Neural cell (in vitro differentiated cells): ENCODE measurements around the gene CACUL1. TPM values are rescaled to one million over a fixed set of nuclear protein-coding genes. Genes with fewer than 3 reads are reported as not detected.

Experiments
- H2AFZ ChIP-seq: fragments of 200-600, 300-800 bp; sonication (generic), shearing (Covaris generic); 2 replicates; pipeline ENCODE4 v1.6.0; 2014; ENCODE audit warnings: low read depth, mild to moderate bottlenecking, antibody characterized with exemption, low read length, moderate library complexity
- H3F3A ChIP-seq: fragments of 200-600 bp; shearing (Covaris generic); 2 replicates; pipeline ENCODE4 v1.6.1; 2016; ENCODE audit warnings: mild to moderate bottlenecking, moderate library complexity, mixed read lengths, antibody characterized with exemption, low read length; ENCODE audit not compliant: insufficient read depth, poor library complexity, severe bottlenecking
- H3K27ac ChIP-seq: fragments of 200-600, 300-800 bp; sonication (generic), shearing (Covaris generic); 2 replicates; pipeline ENCODE4 v1.5.1; 2014; ENCODE audit warnings: mild to moderate bottlenecking, low read length, moderate library complexity
- H3K27me3 ChIP-seq: fragments of 300-800, 200-600 bp; sonication (generic), shearing (Covaris generic); 2 replicates; pipeline ENCODE4 v1.6.0; 2014; ENCODE audit warnings: mild to moderate bottlenecking, low read depth, low read length, moderate library complexity; ENCODE audit not compliant: insufficient read depth
- H3K36me3 ChIP-seq: fragments of 300-800, 200-600 bp; sonication (generic), shearing (Covaris generic); 2 replicates; pipeline ENCODE4 v1.5.1; 2014; ENCODE audit warnings: mild to moderate bottlenecking, antibody characterized with exemption, low read length, moderate library complexity; ENCODE audit not compliant: insufficient read depth
- H3K4me2 ChIP-seq: fragments of 300-800, 200-600 bp; sonication (generic), shearing (Covaris generic); 2 replicates; pipeline ENCODE4 v1.6.0; 2014; ENCODE audit warnings: mild to moderate bottlenecking, low read length
- H3K4me3 ChIP-seq: fragments of 300-800, 200-600 bp; sonication (generic), shearing (Covaris generic); 2 replicates; pipeline ENCODE4 v1.5.1; 2014; ENCODE audit warnings: mild to moderate bottlenecking, low read length, moderate library complexity
- H3K79me2 ChIP-seq: fragments of 200-600 bp; shearing (Covaris generic); replicated peaks from 2 replicates; pipeline ENCODE4 v1.6.0; 2014; ENCODE audit warnings: mild to moderate bottlenecking, low read length, moderate library complexity; ENCODE audit not compliant: insufficient read depth
- H3K9ac ChIP-seq: fragments of 300-800, 200-600 bp; sonication (generic), shearing (Covaris generic); 2 replicates; pipeline ENCODE4 v1.6.1; 2016; ENCODE audit warnings: mild to moderate bottlenecking, low read length, mixed read lengths
- H3K9me2 ChIP-seq: fragments of 200-600 bp; shearing (Covaris generic); 2 replicates; pipeline ENCODE4 v1.6.1; 2016; ENCODE audit warnings: mild to moderate bottlenecking, low read length, mixed read lengths; ENCODE audit not compliant: insufficient read depth
- H3K9me3 ChIP-seq: fragments of 200-600, 300-800 bp; sonication (generic), shearing (Covaris generic); 2 replicates; pipeline ENCODE4 v1.6.1; 2016; ENCODE audit warnings: mild to moderate bottlenecking, mixed run types, low read length, moderate library complexity, mixed read lengths
- H4K20me1 ChIP-seq: fragments of 200-600 bp; shearing (Covaris generic); 2 replicates; pipeline ENCODE4 v1.6.1; 2016; ENCODE audit warnings: mild to moderate bottlenecking, mixed run types; ENCODE audit not compliant: insufficient read depth
- CTCF ChIP-seq: fragments of 450-650 bp; IDR thresholded peaks from 2 replicates; pipeline ENCODE4 v1.5.1; 2014; ENCODE audit warnings: antibody characterized with exemption, mild to moderate bottlenecking, moderate library complexity; ENCODE audit not compliant: poor library complexity, severe bottlenecking
- EP300 ChIP-seq: fragments of 450-650 bp; conservative IDR thresholded peaks from 2 replicates; pipeline ENCODE4 v1.6.1; 2014; ENCODE audit warnings: antibody characterized with exemption, mild to moderate bottlenecking, moderate library complexity; ENCODE audit not compliant: poor library complexity, severe bottlenecking
- EZH2 ChIP-seq: fragments of 200-600, 300-800 bp; shearing (Covaris generic), sonication (generic); IDR thresholded peaks from 2 replicates; pipeline ENCODE4 v1.6.1; 2014; ENCODE audit warnings: antibody characterized with exemption, low read length, borderline replicate concordance, mild to moderate bottlenecking; ENCODE audit not compliant: insufficient read depth, poor library complexity, severe bottlenecking
- MXI1 ChIP-seq: fragments of 450-650 bp; conservative IDR thresholded peaks from 2 replicates; pipeline ENCODE4 v1.6.1; 2014; ENCODE audit warnings: antibody characterized with exemption, mild to moderate bottlenecking; ENCODE audit not compliant: poor library complexity, severe bottlenecking
- POLR2AphosphoS5 ChIP-seq: IDR thresholded peaks from 2 replicates; pipeline ENCODE4 v1.6.1; 2012
- RAD21 ChIP-seq: fragments of 450-650 bp; conservative IDR thresholded peaks from 2 replicates; pipeline ENCODE4 v1.6.1; 2014; ENCODE audit warnings: antibody characterized with exemption, mild to moderate bottlenecking, moderate library complexity
- REST ChIP-seq: IDR thresholded peaks from 2 replicates; pipeline ENCODE4 v1.6.1; 2012; ENCODE audit warnings: borderline replicate concordance
- SMC3 ChIP-seq: fragments of 450-650 bp; conservative IDR thresholded peaks from 2 replicates; pipeline ENCODE4 v1.6.1; 2014; ENCODE audit warnings: antibody characterized with exemption, mild to moderate bottlenecking, moderate library complexity; ENCODE audit not compliant: poor library complexity
- TAF1 ChIP-seq: IDR thresholded peaks from 2 replicates; pipeline ENCODE4 v1.6.1; 2012; ENCODE audit warnings: low read depth
- polyA plus RNA-seq: library from polyadenylated mRNA; depleted of rRNA; stranded (reverse); fragments of >200 nt; gene quantifications from 2 replicates; pipeline ENCODE4 v1.2.3, GENCODE V29; 2014

CACUL1 gene
- polyA plus RNA-seq, 1 donor from 2014 or later = 12.8 TPM

GRCh38 chr10:118628397-118628796 lies 126.4 kb downstream of the CACUL1 start:
- no peaks in the 10 kb centered on the region for H3F3A ChIP-seq
- no peaks in the 10 kb centered on the region for H3K9me3 ChIP-seq
- H3K27me3 ChIP-seq = no peaks in the 10 kb centered on the region
- H3K9ac ChIP-seq = no peak overlapping the region
- no peaks in the 10 kb centered on the region for H4K20me1 ChIP-seq
- TF ChIP-seq MXI1 (no peak), RAD21 (no peak), CTCF (no peak), EZH2 (no peak), EP300 (no peak), POLR2AphosphoS5 (no peak), SMC3 (no peak)
- H2AFZ ChIP-seq = no peak overlapping the region
- H3K79me2 ChIP-seq = no peaks in the 10 kb centered on the region
- H3K9me2 ChIP-seq = no peaks in the 10 kb centered on the region
- no peak overlapping the region for H3K4me2 ChIP-seq
- no peak overlapping the region for H3K4me3 ChIP-seq
- H3K27ac ChIP-seq = no peak overlapping the region
- no peaks in the 10 kb centered on the region for H3K36me3 ChIP-seq

GRCh38 chr10:118626953-118627352 lies 127.8 kb downstream of the CACUL1 start:
- H3K9ac ChIP-seq = no peak overlapping the region
- no peak overlapping the region for H3K4me3 ChIP-seq
- H4K20me1 ChIP-seq = no peaks in the 10 kb centered on the region
- no peaks in the 10 kb centered on the region for H3F3A ChIP-seq
- no peak overlapping the region for H3K4me2 ChIP-seq
- H2AFZ ChIP-seq = no peak overlapping the region
- H3K79me2 ChIP-seq = no peaks in the 10 kb centered on the region
- no peaks in the 10 kb centered on the region for H3K9me3 ChIP-seq
- no peaks in the 10 kb centered on the region for H3K36me3 ChIP-seq
- no peak overlapping the region for H3K27ac ChIP-seq
- H3K9me2 ChIP-seq = no peaks in the 10 kb centered on the region
- no peaks in the 10 kb centered on the region for H3K27me3 ChIP-seq
- no peak for TF ChIP-seq EZH2
- TF ChIP-seq POLR2AphosphoS5 = no peak
- TF ChIP-seq SMC3 = no peak
- TF ChIP-seq CTCF = no peak
- no peak for TF ChIP-seq EP300
- no peak for TF ChIP-seq REST
- no peak for TF ChIP-seq TAF1
- no peak for TF ChIP-seq MXI1
- no peak for TF ChIP-seq RAD21

Other genes starting within 250 kb of the CACUL1 start
- 0.20 TPM in 1 of 2 replicates, not detected in the other for gene PRLHR, start 159.3 kb downstream of the CACUL1 start, polyA plus RNA-seq